ENCODE measurements around the gene TULP4. TPM values are rescaled to one million over a fixed set of nuclear protein-coding genes. Genes with fewer than 3 reads are reported as not detected.
A peak's percentile ranks its signal among the peaks of the same experiment; 100 is the strongest.

TULP4 gene
- total RNA-seq, 2 donors from 2014 or later, result 16.5 to 30.4 TPM

GRCh38 chr6:158480989-158481388 lies 168.7 kb downstream of the TULP4 start:
- Mint-ChIP-seq H3K27me3 (no peaks in the 10 kb centered on the region), H3K4me1 (ENCODE audit: low read depth in 2 of 2) (peaks cover 0 to 13% of the 10 kb centered on the region in 2 donors), H3K4me3 (no peak overlapping the region), H3K9me3 (no peaks in the 10 kb centered on the region), H3K27ac (no peak overlapping the region), H3K36me3 (no peaks in the 10 kb centered on the region)
- ATAC-seq (no peak), DNase-seq (ENCODE audit: low spot score) (no peak)

GRCh38 chr6:158481690-158482473 lies 169.6 kb downstream of the TULP4 start:
- peak in 1 of 2 donors; percentile 64 for ATAC-seq
- no peak for DNase-seq (ENCODE audit: low spot score)
- H3K4me3 Mint-ChIP-seq, result no peak overlapping the region
- H3K4me1 Mint-ChIP-seq (ENCODE audit: low read depth in 2 of 2), result peaks cover 0 to 6% of the 10 kb centered on the region in 2 donors
- H3K27ac Mint-ChIP-seq, result no peak overlapping the region
- no peaks in the 10 kb centered on the region for H3K36me3 Mint-ChIP-seq
- H3K27me3 Mint-ChIP-seq, result no peaks in the 10 kb centered on the region
- no peaks in the 10 kb centered on the region for H3K9me3 Mint-ChIP-seq

- no peak for ATAC-seq
- Mint-ChIP-seq H3K36me3 (no peaks in the 10 kb centered on the region), H3K4me3 (no peak overlapping the region), H3K9me3 (no peaks in the 10 kb centered on the region), H3K27me3 (no peaks in the 10 kb centered on the region), H3K27ac (no peak overlapping the region), H3K4me1 (ENCODE audit: low read depth in 2 of 2) (peaks cover 0 to 6% of the 10 kb centered on the region in 2 donors)
- DNase-seq (ENCODE audit: low spot score), result no peak
Measured at GRCh38 chr6:158485431-158485830, 173.2 kb downstream of the TULP4 start.

GRCh38 chr6:158487495-158487894 lies 175.2 kb downstream of the TULP4 start:
- DNase-seq (ENCODE audit: low spot score) (no peak), ATAC-seq (no peak)
- no peaks in the 10 kb centered on the region for H3K27me3 Mint-ChIP-seq
- no peaks in the 10 kb centered on the region for H3K9me3 Mint-ChIP-seq
- no peak overlapping the region for H3K27ac Mint-ChIP-seq
- H3K4me1 Mint-ChIP-seq (ENCODE audit: low read depth in 2 of 2), result no peaks in the 10 kb centered on the region
- H3K4me3 Mint-ChIP-seq, result no peak overlapping the region
- no peaks in the 10 kb centered on the region for H3K36me3 Mint-ChIP-seq

- DNase-seq (ENCODE audit: low spot score), result no peak
- no peaks in the 10 kb centered on the region for H3K4me1 Mint-ChIP-seq (ENCODE audit: low read depth in 2 of 2)
- no peaks in the 10 kb centered on the region for H3K27me3 Mint-ChIP-seq
- no peaks in the 10 kb centered on the region for H3K36me3 Mint-ChIP-seq
- ATAC-seq, result no peak
- H3K9me3 Mint-ChIP-seq, result no peaks in the 10 kb centered on the region
- no peak overlapping the region for H3K4me3 Mint-ChIP-seq
- no peak overlapping the region for H3K27ac Mint-ChIP-seq
Measured at GRCh38 chr6:158488065-158488464, 175.8 kb downstream of the TULP4 start.

DNA sequence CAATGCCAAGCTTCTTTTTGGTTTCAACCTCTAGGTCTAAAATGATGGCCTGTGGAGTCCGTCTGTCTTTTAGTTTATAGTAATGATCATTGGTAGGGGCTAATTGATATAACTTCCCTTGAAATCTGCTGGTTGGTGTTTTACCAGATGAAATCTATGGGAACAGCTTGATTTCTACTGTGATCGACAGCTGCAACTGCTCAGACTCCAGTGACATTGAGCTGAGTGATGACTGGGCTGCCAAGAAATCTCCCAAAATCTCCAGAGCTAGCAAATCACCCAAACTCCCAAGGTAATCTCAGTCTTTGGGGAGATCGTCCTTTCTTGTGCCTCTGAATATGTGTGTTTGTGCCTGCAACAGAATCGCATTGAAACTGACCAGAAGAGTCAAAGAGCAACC lies 177.2 kb downstream of the TULP4 start:
- H3K4me3 Mint-ChIP-seq, result no peak overlapping the region
- no peaks in the 10 kb centered on the region for H3K4me1 Mint-ChIP-seq (ENCODE audit: low read depth in 2 of 2)
- no peak for ATAC-seq
- no peaks in the 10 kb centered on the region for H3K9me3 Mint-ChIP-seq
- H3K27ac Mint-ChIP-seq, result no peak overlapping the region
- no peaks in the 10 kb centered on the region for H3K27me3 Mint-ChIP-seq
- DNase-seq (ENCODE audit: low spot score), result no peak
- H3K36me3 Mint-ChIP-seq, result no peaks in the 10 kb centered on the region

DNA sequence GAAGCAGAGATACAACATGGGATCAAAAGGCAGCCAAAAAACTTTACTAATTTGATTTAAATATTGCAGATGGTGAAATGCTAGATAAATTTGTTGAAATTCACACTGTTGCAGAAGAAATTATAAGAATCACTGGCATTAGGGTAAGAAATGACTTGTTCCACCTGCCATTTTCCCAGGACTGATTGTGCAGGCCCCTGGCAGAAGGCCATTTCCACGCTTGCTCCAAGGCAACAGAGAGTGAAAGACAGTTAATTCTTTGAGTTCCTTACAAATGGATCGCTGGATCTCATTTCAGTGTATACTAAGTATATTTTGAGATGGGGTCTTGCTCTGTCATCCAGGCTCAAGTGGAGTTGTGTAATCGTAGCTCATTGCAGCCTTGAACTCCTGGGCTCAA lies 180.6 kb downstream of the TULP4 start:
- Mint-ChIP-seq H3K36me3 (no peaks in the 10 kb centered on the region), H3K4me3 (no peak overlapping the region), H3K27me3 (no peaks in the 10 kb centered on the region), H3K9me3 (no peaks in the 10 kb centered on the region), H3K4me1 (ENCODE audit: low read depth in 2 of 2) (no peaks in the 10 kb centered on the region), H3K27ac (no peak overlapping the region)
- no peak for ATAC-seq
- no peak for DNase-seq (ENCODE audit: low spot score)

- Mint-ChIP-seq H3K27ac (no peak overlapping the region), H3K9me3 (no peaks in the 10 kb centered on the region), H3K27me3 (no peaks in the 10 kb centered on the region), H3K4me1 (ENCODE audit: low read depth in 2 of 2) (no peaks in the 10 kb centered on the region), H3K36me3 (peaks cover 11% of the 10 kb centered on the region), H3K4me3 (no peak overlapping the region)
- DNase-seq (ENCODE audit: low spot score) (no peak), ATAC-seq (no peak)
Measured at GRCh38 chr6:158496700-158497099, 184.4 kb downstream of the TULP4 start.

DNA sequence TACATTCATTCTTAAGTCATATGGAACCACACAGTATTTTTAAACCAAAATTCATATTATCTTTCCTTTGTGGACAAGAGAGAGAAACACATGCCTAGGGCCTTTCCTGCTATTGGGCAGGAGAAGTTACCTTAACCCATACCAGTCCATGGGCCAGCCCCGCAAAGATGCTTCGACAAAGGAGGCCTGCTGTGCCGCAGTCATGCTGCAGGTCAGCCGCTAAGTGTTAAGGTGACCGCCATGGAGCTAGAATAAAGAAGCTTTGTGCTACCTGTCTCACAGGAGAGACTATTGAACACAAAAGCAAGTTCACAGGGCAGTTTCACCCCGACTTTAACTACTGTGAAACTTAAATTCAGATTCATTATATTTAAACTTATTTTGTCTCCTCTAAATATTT lies 185.4 kb downstream of the TULP4 start:
- Mint-ChIP-seq H3K27me3 (no peaks in the 10 kb centered on the region), H3K4me1 (ENCODE audit: low read depth in 2 of 2) (no peaks in the 10 kb centered on the region), H3K9me3 (no peaks in the 10 kb centered on the region), H3K4me3 (no peak overlapping the region), H3K27ac (no peak overlapping the region), H3K36me3 (peaks cover 11% of the 10 kb centered on the region)
- DNase-seq (ENCODE audit: low spot score), result no peak
- no peak for ATAC-seq

DNA sequence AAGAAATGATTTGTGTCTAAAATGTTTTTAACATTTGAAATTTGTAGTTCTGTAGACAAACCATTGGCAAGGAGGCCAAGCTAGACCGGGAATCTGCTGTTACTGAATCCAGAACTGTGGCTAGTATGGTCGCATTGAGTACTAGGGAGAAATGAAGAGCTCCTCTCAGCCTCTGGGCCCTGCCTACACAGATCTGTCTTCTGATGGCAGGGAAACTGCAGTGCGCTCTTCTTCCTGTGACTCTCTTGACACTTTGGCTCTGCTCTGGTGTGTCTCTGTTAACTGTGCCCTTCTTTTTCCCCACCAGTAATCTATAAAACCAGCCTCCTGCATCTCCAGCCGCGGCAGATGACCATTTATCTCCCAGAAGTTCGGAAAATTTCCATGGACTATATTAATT lies 186.1 kb downstream of the TULP4 start:
- Mint-ChIP-seq H3K27ac (no peak overlapping the region), H3K27me3 (no peaks in the 10 kb centered on the region), H3K9me3 (no peaks in the 10 kb centered on the region), H3K36me3 (peaks cover 11% of the 10 kb centered on the region), H3K4me1 (ENCODE audit: low read depth in 2 of 2) (no peaks in the 10 kb centered on the region), H3K4me3 (no peak overlapping the region)
- DNase-seq (ENCODE audit: low spot score) (no peak), ATAC-seq (no peak)

DNA sequence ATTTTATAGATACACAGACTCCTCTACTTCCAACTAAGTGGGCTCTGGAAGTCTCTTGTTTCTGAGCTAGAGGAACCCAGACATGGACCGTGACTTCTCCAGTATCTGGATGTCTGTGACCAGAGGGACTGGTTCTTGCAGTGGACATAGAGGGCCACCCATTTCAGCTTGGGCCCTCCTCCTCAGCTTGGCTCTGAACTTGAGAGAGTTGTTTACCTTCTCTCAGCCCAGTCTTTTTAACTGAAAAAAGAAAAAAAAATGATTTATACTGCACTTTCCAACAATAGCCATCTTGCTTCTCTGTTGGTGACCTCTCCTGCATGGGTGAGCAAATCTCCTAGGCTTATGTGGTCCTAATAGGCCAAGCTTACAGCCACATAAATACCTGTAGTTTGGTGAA lies 187.3 kb downstream of the TULP4 start:
- ATAC-seq (no peak), DNase-seq (ENCODE audit: low spot score) (no peak)
- Mint-ChIP-seq H3K9me3 (no peaks in the 10 kb centered on the region), H3K4me3 (no peak overlapping the region), H3K27ac (peak overlapping the region in 1 of 2 donors; percentile 39), H3K27me3 (no peaks in the 10 kb centered on the region), H3K36me3 (peaks cover 11% of the 10 kb centered on the region), H3K4me1 (ENCODE audit: low read depth in 2 of 2) (no peaks in the 10 kb centered on the region)

DNA sequence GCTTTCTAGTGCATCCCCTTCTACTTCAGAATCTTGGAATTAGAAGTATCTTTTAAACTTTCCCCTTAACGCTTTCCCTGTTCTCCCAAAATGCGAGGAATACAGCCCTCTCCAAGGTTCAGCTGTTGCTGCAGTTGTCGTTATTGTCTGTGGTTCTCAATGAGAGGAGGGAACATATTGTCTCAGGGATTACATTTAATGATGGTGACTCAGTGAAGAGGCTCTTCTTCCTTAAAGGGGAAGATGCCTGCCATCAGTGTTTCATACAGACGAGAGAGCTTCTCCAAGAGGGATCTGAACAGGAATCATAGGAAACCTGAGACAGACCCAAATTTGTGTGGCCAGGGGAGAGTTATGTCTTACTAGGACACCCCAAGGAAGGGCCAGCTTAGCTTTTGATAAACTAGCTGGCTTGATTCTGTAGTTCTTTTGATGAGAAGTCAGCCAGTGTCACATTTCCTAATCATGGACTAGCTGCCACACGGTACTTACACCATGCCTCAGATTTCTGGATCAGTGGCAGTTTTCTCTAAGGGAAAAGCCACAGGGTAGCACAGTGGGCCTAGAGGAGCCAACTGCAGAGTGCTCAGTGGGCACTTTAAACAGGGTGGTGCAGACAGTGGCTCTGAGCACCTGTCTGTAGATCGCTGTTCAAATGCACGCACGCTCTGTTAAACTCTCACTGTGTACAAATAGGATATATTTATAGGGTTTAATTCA lies 187.9 kb downstream of the TULP4 start:
- ATAC-seq, result no peak
- DNase-seq (ENCODE audit: low spot score), result no peak
- no peak overlapping the region for H3K27ac Mint-ChIP-seq
- no peak overlapping the region for H3K4me3 Mint-ChIP-seq
- H3K9me3 Mint-ChIP-seq, result no peaks in the 10 kb centered on the region
- H3K27me3 Mint-ChIP-seq, result no peaks in the 10 kb centered on the region
- H3K4me1 Mint-ChIP-seq (ENCODE audit: low read depth in 2 of 2), result no peaks in the 10 kb centered on the region
- H3K36me3 Mint-ChIP-seq, result peaks cover 11% of the 10 kb centered on the region

- no peaks in the 10 kb centered on the region for H3K4me1 Mint-ChIP-seq (ENCODE audit: low read depth in 2 of 2)
- DNase-seq (ENCODE audit: low spot score) (no peak), ATAC-seq (no peak)
- H3K36me3 Mint-ChIP-seq, result peaks cover 11% of the 10 kb centered on the region
- H3K4me3 Mint-ChIP-seq, result no peak overlapping the region
- H3K27ac Mint-ChIP-seq, result no peak overlapping the region
- no peaks in the 10 kb centered on the region for H3K9me3 Mint-ChIP-seq
- H3K27me3 Mint-ChIP-seq, result no peaks in the 10 kb centered on the region
Measured at GRCh38 chr6:158501360-158502262, 189.3 kb downstream of the TULP4 start.
